ENCODE data around the gene PSG11.

- TF ChIP-seq, protein P1, sequence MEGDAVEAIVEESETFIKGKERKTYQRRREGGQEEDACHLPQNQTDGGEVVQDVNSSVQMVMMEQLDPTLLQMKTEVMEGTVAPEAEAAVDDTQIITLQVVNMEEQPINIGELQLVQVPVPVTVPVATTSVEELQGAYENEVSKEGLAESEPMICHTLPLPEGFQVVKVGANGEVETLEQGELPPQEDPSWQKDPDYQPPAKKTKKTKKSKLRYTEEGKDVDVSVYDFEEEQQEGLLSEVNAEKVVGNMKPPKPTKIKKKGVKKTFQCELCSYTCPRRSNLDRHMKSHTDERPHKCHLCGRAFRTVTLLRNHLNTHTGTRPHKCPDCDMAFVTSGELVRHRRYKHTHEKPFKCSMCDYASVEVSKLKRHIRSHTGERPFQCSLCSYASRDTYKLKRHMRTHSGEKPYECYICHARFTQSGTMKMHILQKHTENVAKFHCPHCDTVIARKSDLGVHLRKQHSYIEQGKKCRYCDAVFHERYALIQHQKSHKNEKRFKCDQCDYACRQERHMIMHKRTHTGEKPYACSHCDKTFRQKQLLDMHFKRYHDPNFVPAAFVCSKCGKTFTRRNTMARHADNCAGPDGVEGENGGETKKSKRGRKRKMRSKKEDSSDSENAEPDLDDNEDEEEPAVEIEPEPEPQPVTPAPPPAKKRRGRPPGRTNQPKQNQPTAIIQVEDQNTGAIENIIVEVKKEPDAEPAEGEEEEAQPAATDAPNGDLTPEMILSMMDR (IDR thresholded peaks at IDR 0.05; ENCODE audit: poor library complexity, severe bottlenecking) = no peak
- TF ChIP-seq SMC3 (conservative IDR thresholded peaks at IDR 0.05; ENCODE audit: poor library complexity) = no peak
Observed at GRCh38 chr19:42989851-42990250, 36.4 kb downstream of the PSG11 start.

All from neural cell (in vitro differentiated cells).